ENCODE results near the gene LKAAEAR1.

Gene LKAAEAR1

DNA sequence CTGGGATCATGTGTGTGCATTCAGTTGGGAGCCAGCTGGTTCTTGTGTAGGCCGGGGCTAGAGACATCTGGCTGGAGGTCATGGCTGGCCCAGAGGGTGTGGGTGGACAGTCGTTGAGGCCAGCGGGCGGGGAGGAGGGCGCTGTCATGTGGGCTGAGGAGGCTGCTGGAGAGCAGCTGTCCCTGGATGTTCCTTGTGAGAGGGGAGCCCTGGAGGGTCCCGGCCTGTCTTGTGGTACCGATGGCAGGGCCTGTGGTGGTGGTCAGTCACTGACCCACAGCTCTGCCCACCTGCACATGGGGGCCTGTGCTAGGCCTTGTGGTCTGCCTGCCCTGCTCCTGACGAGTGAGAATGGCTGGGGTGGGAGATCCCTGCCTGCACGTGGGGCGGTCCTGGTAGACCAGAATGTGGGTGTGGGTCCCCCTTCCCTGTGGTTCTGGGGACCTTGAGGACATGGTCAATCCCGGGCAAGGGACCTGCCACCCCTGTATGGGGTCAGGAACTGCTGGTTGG, 50.2 kb downstream of the LKAAEAR1 start:
- no peak for TF ChIP-seq ZFX (IDR thresholded peaks at IDR 0.05; ENCODE audit: borderline replicate concordance)
- TF ChIP-seq, protein P1, sequence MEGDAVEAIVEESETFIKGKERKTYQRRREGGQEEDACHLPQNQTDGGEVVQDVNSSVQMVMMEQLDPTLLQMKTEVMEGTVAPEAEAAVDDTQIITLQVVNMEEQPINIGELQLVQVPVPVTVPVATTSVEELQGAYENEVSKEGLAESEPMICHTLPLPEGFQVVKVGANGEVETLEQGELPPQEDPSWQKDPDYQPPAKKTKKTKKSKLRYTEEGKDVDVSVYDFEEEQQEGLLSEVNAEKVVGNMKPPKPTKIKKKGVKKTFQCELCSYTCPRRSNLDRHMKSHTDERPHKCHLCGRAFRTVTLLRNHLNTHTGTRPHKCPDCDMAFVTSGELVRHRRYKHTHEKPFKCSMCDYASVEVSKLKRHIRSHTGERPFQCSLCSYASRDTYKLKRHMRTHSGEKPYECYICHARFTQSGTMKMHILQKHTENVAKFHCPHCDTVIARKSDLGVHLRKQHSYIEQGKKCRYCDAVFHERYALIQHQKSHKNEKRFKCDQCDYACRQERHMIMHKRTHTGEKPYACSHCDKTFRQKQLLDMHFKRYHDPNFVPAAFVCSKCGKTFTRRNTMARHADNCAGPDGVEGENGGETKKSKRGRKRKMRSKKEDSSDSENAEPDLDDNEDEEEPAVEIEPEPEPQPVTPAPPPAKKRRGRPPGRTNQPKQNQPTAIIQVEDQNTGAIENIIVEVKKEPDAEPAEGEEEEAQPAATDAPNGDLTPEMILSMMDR (IDR thresholded peaks at IDR 0.05) = no peak
- no peak overlapping the region for H3K27ac ChIP-seq
